ENCODE measurements around the gene LMOD1. TPM values are rescaled to one million over a fixed set of nuclear protein-coding genes. Genes with fewer than 3 reads are reported as not detected.

The LMOD1 gene
- total RNA-seq, 6 experiments from 2014 or later: 1.1 to 3.5 (median 2.1) TPM

GRCh38 chr1:201925981-201926645 is 20.2 kb downstream of the LMOD1 start:
- no peaks in the 10 kb centered on the region for H3K36me3 ChIP-seq
- no peak overlapping the region for H3K27ac ChIP-seq
- H3K4me1 ChIP-seq: no peaks in the 10 kb centered on the region
- DNase-seq: no peak
- ATAC-seq: no peak
- TF ChIP-seq CTCF (IDR thresholded peaks at IDR 0.05) (no peak), POLR2A (IDR thresholded peaks at IDR 0.05) (no peak)
- intact Hi-C loops (cut with DNase I): no loop called here
- H3K4me3 ChIP-seq: no peak overlapping the region
- no peaks in the 10 kb centered on the region for H3K9me3 ChIP-seq
- H3K27me3 ChIP-seq: no peaks in the 10 kb centered on the region
- 80% methylated on average over 5 of the region's 5 CpGs for WGBS (ENCODE audit: insufficient coverage, low coverage, low lambda C conversion rate, missing lambda C conversion rate)

- ATAC-seq (no peak), DNase-seq (no peak)
- H3K36me3 ChIP-seq: no peaks in the 10 kb centered on the region
- intact Hi-C loops (cut with DNase I): no loop called here
- TF ChIP-seq CTCF (IDR thresholded peaks at IDR 0.05): no peak
- TF ChIP-seq POLR2A (IDR thresholded peaks at IDR 0.05): no peak
- H3K27me3 ChIP-seq: no peaks in the 10 kb centered on the region
- no peaks in the 10 kb centered on the region for H3K9me3 ChIP-seq
- no peak overlapping the region for H3K27ac ChIP-seq
- H3K4me1 ChIP-seq: no peaks in the 10 kb centered on the region
- 67% methylated on average over 2 of the region's 2 CpGs for WGBS (ENCODE audit: insufficient coverage, low coverage, low lambda C conversion rate, missing lambda C conversion rate)
- no peak overlapping the region for H3K4me3 ChIP-seq
These were observed 21.1 kb downstream of the LMOD1 start for GRCh38 chr1:201925301-201925567.

- ATAC-seq (no peak), DNase-seq (no peak)
- WGBS (ENCODE audit: insufficient coverage, low coverage, low lambda C conversion rate, missing lambda C conversion rate): 76% methylated on average over 3 of the region's 3 CpGs
- no peaks in the 10 kb centered on the region for H3K27me3 ChIP-seq
- no peak overlapping the region for H3K4me3 ChIP-seq
- no peaks in the 10 kb centered on the region for H3K4me1 ChIP-seq
- no peaks in the 10 kb centered on the region for H3K36me3 ChIP-seq
- no peak for TF ChIP-seq CTCF (IDR thresholded peaks at IDR 0.05)
- no peak for TF ChIP-seq POLR2A (IDR thresholded peaks at IDR 0.05)
- H3K27ac ChIP-seq: no peak overlapping the region
- intact Hi-C loops (cut with DNase I): no loop called here
- no peaks in the 10 kb centered on the region for H3K9me3 ChIP-seq
These were observed 24.3 kb downstream of the LMOD1 start for GRCh38 chr1:201921952-201922558.

- intact Hi-C loops (cut with DNase I): no loop called here
- ATAC-seq (no peak), DNase-seq (no peak)
- TF ChIP-seq POLR2A (IDR thresholded peaks at IDR 0.05) (no peak), CTCF (IDR thresholded peaks at IDR 0.05) (no peak)
- Histone ChIP-seq H3K4me3 (no peak overlapping the region), H3K9me3 (no peaks in the 10 kb centered on the region), H3K36me3 (no peaks in the 10 kb centered on the region), H3K4me1 (no peaks in the 10 kb centered on the region), H3K27ac (no peak overlapping the region), H3K27me3 (no peaks in the 10 kb centered on the region)
- WGBS (ENCODE audit: insufficient coverage, low coverage, low lambda C conversion rate, missing lambda C conversion rate): 61% methylated on average over 3 of the region's 5 CpGs
These were observed 28.0 kb downstream of the LMOD1 start for GRCh38 chr1:201918343-201918742.
